Stimulated activated naive CD4-positive, alpha-beta T cell (primary cell): Measurements from ENCODE around the gene PDZD2.
"Not testable (repeated sequence)": the region's sequence is repeated elsewhere in the genome, so short reads cannot be mapped to it uniquely, and the experiment has no call there.

Experiments
- DNase-seq, 6 experiments: peaks; one replicate each; lab custom pipeline; 2025; lab: John Stamatoyannopoulos, UW

The PDZD2 gene

DNA sequence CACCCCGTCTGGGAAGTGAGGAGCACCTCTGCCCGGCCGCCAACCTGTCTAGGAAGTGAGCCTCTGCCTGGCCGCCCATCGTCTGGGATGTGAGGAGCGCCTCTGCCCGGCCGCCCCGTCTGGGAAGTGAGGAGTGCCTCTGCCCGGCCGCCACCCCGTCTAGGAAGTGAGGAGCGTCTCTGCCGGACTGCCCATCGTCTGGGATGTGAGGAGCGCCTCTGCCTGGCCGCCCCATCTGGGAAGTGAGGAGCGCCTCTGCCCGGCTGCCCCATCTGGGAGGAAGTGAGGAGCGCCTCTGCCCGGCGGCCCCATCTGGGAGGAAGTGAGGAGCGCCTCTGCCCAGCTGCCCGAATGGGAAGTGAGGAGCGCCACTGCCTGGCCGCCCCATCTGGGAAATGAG lies 400.7 kb downstream of the PDZD2 start:
- not testable (repeated sequence) for DNase-seq

DNA sequence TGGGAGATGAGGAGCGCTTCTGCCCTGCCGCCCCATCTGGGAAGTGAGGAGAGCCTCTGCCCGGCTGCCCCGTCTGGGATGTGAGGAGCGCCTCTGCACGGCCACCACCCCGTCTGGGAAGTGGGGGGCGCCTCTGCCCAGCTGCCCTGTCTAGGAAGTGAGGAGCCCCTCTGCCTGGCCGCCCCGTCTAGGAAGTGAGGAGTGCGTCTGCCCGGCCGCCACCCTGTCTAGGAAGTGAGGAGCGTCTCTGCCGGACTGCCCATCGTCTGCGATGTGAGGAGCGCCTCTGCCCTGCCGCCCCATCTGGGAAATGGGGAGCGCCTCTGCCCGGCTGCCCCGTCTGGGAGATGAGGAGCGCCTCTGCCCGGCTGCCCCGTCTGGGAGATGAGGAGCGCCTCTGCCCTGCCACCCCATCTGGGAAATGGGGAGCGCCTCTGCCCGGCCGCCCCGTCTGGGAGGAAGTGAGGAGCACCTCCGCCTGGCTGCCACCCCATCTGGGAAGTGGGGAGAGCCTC lies 401.3 kb downstream of the PDZD2 start:
- DNase-seq = not testable (repeated sequence)

DNA sequence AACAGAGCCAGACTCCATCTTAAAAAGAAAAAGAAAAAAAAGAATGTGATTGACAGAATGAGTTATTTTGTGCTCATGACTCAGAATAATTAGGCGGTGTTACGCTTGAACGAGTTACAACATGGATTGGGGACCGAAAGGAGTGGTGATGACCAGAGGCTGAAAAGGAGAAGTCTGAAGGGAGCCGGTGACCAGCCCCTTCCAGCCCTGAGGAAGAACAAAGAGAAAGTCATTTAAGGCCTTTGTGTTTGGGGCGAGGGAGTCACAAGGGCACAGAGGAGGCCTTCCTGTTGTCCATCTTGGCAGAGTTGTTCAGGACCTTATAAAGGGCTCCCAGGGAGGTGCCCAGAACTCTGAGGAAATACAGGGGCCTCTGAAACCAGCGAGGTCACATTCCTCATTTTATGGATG lies 403.6 kb downstream of the PDZD2 start:
- no peak for DNase-seq

DNA sequence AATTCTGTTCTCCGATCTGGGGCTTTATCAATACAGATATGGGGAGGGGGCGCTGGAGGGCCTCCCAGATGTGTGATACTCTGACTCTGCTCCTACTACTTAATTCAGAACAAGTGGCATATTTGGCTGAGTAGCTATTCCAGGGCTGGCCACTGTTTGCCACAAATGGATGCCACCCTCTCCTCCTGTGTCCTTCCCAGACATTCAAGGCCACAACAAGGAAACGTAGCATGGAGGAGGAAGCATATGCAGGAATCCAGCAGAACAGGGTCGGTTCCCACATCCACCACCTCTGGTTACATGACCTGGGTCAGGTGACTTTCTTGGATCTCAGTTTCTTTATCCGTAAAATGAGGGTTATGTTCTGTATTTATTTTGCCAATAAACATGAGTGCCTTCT lies 404.2 kb downstream of the PDZD2 start:
- DNase-seq = no peak

DNA sequence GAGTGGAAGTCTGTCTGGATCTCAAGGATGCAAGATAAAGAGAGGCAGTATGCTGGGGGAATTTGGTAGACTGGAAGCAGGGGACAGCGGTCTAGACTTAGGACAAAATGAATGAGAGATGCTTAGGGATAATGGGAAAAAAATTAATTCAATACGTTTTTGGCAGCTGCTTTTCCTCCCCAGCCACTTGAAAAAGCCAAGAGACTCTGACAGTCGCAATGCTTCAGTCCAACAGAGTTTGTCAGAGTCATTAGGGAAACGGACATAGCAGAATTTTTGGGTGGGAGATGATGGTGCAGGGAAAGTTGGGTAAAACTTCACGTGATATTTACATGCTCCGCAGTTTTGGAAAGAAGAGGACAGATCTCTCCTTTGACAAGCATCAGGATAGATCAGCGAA lies 405.5 kb downstream of the PDZD2 start:
- no peak for DNase-seq

DNA sequence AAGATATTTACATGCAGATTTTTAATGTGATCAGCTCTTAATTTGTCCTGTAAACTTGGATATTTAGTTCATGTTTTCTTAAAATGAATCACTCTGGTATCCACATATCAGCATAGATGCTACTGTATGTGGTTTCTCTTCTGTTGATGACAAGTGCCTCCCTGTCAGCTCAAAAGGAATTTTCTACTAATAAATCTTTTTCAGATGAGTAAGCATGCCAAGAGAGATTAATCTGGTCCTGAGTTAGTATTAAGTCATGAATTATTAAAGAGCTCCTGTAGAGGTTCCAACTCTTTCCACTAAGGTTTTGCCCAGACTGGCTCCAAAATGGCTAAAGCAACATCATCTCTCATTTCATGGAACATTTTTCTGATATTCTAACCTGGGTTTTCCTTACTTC lies 406.0 kb downstream of the PDZD2 start:
- DNase-seq = no peak

DNA sequence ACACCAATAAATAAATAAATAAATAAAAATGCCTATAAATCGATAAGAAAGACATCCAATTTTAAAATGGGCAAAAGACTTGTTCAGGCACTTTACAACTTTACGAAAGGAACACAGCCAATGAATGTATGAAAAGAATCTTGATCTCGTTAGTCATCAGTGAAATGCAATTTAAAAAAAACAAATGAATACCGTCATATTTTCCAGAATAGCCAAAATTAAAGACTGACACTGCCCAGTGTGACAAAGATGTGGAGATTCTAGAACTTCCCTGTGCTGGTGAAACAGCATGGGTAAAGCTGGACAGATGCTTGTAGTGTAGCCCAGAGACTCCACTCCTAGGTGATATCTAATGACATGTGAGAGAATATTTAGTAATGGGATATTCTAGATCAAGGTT lies 408.1 kb downstream of the PDZD2 start:
- DNase-seq = no peak

DNA sequence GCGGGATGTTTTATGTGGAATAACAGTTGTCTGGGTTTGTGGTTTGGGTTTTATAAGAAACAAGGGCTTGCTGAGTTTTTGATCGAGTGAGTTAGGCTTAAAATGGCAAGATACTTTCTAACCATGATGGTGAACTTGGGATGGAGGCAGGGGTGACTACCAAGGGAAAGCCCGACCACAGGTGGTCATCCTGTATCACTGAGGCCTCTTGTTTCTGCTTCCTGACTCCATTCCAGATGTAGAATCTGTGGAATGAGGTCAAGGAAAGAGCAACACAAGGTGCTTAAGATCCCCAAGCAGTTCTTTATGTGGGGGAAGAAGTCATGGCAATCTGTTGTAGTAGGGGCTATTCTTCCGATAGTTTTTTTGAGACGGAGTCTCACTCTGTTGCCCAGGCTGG lies 412.9 kb downstream of the PDZD2 start:
- DNase-seq = no peak

DNA sequence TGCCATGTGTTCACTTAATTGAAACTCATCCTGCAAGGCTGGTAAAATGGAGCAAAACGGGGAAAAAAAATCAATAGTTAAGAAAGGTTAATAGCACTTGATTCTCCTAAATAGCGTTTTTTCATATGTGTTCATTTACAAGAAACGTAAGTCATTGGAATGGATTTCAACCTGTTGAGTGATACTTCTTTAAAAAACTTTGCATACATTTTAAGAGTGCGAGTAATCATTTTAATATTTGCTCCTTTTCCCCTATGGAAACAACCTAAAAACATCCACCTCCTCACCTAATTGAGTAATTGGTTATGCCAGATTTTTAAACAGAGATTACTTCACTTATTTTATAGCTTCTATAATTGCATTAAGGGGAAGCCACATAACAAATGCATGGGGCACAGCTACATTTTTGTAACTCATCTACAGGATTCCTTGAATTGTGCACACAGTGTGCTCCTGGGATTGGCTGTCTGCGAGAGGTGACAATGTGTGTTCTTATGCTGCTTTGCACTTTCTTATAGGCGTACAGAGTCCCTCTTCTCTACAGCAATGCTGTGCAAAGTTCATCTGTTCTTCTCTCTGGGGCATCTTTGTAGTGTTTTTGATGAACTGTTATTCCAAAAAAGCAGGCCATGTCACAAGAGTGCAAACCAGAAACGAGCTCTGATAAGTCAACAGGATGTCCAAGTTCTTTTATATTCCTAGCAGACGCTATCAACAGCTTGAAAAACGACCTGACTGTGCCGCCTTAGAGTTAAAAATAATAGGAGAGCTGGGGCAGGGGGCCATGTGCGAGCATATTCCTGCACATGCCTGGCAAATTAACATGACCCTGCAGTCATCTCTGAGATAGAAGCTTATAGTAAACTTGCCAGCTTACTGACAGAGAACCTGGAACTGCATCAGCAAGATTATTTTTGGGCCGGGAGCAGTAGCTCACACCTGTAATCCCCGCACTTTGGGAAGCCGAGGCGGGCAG lies 417.2 kb downstream of the PDZD2 start:
- DNase-seq = no peak

DNA sequence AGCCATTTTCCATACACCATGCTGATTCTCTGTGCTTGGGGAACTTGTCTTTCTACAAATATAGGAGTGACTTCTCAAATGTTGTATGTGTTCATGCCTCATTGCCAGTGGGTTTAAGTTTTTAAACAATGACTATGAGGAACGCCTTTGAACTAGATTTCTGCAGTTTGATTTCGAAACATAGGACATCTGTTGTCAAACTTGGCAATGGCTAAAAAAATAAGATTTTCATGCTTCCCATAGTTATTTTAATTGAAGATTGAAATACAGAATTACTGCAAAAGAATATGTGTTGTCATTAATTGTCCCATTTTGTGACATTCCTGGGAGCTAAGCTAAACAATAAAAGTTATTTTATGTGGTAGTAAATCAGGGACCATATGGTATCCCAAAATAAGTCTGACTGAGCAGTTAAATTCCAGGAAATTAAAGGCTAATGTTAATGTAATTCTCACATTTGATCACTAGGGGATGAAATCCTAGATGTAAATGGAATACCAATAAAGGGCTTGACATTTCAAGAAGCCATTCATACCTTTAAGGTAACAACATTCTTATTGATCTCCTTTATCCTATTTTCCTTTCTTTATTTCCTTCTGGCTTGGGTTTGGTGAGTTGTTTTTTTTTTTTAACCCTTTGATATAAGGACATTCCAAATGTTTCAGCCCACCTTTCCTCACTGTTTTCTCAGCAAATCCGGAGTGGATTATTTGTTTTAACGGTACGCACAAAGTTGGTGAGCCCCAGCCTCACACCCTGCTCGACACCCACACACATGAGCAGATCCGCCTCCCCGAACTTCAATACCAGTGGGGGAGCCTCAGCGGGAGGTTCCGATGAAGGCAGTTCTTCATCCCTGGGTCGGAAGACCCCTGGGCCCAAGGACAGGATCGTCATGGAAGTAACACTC lies 418.5 kb downstream of the PDZD2 start:
- DNase-seq = no peak

DNA sequence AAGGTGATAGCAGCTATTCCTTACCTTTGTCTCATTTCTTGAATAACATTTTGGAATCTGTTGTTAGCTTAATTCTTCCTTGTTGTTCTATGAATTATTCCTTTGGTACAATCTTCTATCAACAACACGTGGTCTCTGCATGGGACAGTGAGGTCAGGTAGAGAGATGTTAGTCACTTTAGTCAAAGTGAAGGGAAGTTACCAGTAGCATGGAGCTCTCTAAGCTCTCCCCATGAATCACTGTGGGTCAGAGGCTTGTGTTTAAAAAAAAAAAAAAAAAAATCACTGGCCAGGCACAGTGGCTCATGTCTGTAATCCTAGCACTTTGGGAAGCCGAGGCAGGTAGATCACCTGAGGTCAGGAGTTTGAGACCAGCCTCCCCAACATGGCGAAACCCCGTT lies 419.2 kb downstream of the PDZD2 start:
- DNase-seq = no peak

DNA sequence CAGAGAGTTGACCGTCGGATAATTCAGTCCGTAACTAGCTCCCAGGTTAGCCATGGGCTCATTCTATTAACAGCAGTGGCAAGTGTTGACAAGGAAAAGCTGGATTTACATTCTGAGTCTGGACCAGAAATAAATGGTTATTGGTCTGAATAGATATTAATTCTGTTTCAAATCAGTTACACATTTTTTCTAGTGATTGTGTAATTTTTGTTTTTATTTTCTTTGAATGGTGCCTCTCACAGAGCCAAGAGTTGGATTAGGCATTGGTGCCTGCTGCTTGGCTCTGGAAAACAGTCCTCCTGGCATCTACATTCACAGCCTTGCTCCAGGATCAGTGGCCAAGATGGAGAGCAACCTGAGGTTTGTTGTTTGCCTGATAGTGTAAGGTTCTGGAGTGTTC lies 420.1 kb downstream of the PDZD2 start:
- no peak for DNase-seq

DNA sequence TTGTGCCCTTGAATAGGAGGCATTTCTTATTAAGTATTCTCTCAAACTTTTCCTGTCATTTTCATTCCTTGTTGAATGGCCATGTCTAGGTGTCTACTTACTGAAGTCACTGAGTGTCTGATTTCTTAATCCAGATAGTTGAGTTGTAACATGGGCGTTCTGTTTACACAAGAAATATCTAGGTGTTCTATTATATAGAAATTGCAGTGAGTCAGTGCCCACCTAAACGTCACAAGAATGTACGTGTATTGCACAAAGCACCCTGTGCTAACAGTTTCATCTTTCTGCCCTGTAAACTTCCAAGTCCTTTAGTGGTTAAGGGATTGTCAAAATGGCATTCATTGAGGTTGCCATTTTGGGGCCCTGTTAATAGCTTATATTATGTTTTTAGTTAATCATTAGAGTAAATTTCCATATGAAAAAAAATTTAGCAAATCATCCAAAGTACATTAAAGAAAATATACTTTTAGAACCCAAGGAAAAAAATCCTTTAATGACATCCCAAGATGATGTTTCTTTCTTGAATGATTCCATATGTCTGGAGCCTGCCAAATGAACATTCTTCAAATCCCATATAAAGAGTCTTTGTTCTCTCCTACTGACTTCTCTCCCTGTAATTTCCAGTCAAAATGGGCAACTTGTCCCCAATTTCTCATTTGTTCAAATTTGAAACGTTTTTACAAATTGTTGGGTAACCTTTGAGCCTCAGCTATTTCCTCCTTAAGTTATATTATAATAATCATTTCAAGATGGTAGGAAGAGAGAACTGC lies 421.0 kb downstream of the PDZD2 start:
- DNase-seq = no peak

DNA sequence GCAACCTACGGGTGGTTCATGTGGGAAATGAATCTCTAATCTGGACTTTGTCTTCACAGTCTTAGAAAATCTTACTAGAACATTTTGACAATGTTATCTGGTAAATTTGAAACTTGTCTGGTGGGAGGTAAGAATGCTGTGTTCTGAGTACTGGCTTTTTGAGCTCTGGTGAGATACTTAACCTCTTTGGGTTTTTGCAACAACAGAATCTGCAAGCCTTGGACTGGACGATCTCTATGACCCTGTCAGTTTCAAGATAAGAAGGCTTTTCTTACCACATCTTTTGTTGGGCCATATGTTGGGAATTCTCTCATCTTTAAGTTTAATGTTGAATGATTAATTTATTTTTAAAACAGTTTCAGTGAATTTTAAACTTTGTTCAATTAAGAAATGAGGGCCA lies 422.3 kb downstream of the PDZD2 start:
- DNase-seq = no peak

DNA sequence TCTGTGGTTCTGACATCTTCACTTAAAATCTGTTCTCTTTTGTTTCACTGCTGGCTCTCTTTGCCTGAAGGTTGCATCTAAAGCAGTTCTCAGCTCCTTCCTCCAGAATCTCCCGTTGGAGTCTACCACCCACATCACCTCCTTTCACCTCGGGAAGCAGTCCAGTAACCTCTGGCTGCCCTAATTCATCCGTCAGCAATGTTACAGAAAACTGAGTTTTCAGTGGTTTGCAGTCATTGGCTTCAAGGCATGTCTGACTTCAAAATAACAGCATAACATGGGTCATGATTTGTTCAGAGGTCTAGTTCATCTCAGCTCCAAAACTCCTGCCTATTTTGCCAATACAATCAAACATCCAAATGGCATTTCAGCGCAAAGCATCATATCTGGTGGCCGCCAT lies 427.5 kb downstream of the PDZD2 start:
- DNase-seq = no peak

DNA sequence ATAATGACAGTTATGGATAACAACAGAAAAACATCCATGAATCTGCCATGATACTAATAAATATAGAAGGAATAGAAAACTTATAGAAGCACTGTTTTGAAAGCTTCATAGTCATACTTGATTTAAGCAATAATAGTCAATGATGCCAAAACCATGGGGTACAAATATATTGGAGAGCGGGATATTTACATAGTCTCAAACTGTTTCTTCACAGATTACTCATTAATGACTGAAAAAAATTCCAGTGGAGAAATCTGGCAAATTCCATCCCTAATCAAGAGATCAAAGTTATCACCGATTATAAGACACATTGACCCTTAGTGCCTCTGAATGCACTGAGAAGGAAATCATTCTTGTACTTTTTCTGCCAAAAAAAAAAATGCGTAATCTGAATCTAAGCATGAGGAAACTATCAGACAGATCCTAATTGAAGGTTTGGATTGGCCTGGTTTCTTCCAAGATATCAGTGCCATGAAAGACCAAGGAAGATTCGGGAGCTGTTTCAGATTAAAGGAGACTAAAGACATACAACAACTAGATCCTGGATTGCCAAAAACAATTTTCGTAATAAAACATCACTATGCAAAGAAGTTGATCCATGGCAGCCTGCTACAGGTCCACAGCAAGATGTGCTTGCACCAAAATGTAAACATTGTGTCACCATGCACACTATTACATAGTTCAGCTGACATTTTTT lies 429.0 kb downstream of the PDZD2 start:
- no peak for DNase-seq

DNA sequence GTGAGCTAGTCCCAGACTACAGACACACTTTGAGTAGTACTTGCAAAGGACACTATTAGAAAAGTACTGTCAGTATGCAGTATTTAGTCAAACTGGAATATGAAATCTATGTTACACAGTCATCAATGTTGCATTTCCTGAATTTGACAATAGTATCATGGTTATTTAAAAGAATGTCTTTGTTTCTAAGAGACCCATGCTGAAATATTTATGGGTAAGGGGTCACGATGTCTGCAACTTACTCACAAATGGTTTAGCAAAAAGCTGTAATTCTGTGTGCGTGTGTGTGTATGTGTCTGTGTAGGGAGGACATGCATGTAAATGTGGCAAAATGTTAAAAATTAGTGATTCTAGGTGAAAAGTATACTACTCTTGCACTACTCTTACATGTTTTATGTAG lies 429.6 kb downstream of the PDZD2 start:
- DNase-seq = no peak

DNA sequence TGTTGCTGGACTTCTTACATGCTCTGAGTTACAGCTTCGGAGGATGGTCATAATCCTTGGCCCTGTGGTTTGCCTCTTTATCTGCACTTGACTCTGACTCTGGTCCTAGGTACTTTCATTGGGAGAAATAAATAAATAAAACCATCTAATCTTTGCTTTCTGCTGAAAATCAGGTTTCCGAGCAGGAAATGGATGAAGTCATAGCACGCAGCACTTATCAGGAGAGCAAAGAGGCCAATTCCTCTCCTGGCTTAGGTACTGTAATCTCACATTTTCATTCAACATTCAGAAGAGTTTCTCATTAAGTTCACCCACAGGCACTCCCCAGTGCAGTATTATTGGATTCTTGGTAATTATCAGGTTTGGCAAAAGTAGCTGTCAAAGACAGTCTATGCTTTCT lies 430.5 kb downstream of the PDZD2 start:
- no peak for DNase-seq

DNA sequence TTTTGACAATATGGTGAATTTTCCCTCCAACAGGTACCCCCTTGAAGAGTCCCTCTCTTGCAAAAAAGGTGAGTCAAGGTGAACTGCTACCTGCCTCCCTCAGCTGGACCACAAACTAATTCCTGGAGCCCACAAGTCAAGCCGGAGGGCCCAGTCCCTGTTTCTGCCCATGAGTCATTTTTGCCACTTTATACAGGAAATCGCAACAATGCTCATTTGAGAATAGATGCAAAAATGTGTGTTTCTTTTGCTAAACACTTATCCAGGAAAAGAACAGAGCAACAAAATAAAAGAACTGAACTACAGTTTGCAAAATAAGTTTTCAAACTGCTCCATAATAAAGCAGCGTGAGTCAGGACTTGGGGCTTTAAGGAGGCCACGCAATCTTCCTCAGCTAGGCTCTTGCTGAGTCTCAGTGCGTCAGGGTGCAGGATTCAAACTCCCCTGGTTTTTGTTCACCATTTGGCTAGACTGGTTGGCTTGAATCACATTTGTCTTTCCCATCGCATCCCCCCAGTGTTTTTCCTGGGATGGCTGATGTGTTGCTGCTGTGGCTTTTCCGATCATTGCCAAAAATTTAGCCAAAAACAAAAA lies 432.5 kb downstream of the PDZD2 start:
- DNase-seq = no peak

DNA sequence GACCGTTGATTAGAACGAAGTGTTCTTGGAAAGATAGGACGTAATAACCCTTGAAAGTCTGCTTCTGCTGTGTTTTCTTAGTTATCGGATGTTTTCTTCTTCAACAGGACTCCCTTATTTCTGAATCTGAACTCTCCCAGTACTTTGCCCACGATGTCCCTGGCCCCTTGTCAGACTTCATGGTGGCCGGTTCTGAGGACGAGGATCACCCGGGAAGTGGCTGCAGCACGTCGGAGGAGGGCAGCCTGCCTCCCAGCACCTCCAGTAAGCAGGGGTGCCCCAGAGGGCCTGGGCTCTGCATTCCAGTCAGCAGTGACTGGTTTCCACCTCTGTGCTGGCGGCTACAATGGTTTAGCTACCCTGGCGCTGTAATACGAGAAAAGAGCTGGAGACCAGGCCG lies 433.1 kb downstream of the PDZD2 start:
- no peak for DNase-seq

DNA sequence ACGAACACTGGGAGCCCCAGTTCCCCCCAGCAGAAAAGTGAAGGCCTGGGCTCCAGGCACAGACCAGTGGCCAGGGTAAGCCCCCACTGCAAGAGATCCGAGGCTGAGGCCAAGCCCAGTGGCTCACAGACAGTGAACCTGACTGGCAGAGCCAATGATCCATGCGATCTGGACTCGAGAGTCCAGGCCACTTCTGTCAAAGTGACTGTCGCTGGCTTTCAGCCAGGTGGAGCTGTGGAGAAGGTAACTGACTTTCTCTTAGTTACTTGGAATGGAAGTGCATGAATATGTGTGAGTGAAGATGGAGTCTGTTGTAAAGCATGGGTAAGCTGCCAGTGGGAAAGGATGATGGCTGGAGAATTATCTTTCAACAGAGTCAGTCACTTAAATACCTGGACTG lies 435.5 kb downstream of the PDZD2 start:
- DNase-seq = no peak
